Endodermal cell (in vitro differentiated cells): ENCODE data around the gene TRABD2B. TPM values are rescaled to one million over a fixed set of nuclear protein-coding genes. Genes with fewer than 3 reads are reported as not detected.

ENCODE experiments used
- DNase-seq: peaks from one replicate; pipeline ENCODE4 v3.0.0-alpha.2; 2017
- H3K27ac ChIP-seq: 2 replicates; pipeline ENCODE4 v1.5.1; 2013; ENCODE audit warnings: mild to moderate bottlenecking, low read depth, low read length, moderate library complexity
- H3K27me3 ChIP-seq: 2 replicates; pipeline ENCODE4 v1.6.1; 2013; ENCODE audit warnings: mild to moderate bottlenecking, low read length, moderate library complexity; ENCODE audit not compliant: insufficient read depth, control insufficient read depth, poor library complexity, severe bottlenecking
- H3K36me3 ChIP-seq: 2 replicates; pipeline ENCODE4 v1.7.0; 2013; ENCODE audit warnings: mild to moderate bottlenecking, low read length, moderate library complexity; ENCODE audit not compliant: control insufficient read depth, insufficient read depth
- H3K4me1 ChIP-seq: one replicate; pipeline ENCODE4 v1.7.0; 2013; ENCODE audit warnings: low read length; ENCODE audit not compliant: control insufficient read depth, insufficient read depth
- H3K4me3 ChIP-seq: 2 replicates; pipeline ENCODE4 v1.5.1; 2013; ENCODE audit warnings: mild to moderate bottlenecking, low read length, moderate library complexity
- H3K9ac ChIP-seq: 2 replicates; pipeline ENCODE4 v1.6.1; 2013; ENCODE audit warnings: mild to moderate bottlenecking, low read length, moderate library complexity; ENCODE audit not compliant: poor library complexity, severe bottlenecking; ENCODE audit errors: extremely low read depth
- H3K9me3 ChIP-seq: 2 replicates; pipeline ENCODE4 v1.6.1; 2013; ENCODE audit warnings: mild to moderate bottlenecking, low read length, moderate library complexity; ENCODE audit not compliant: control insufficient read depth
- H3K27ac Mint-ChIP-seq: 2 replicates; pipeline ENCODE4 v1.8.0; 2020; ENCODE audit warnings: mixed read lengths
- H3K27me3 Mint-ChIP-seq: 2 replicates; pipeline ENCODE4 v1.8.0; 2021; ENCODE audit warnings: mild to moderate bottlenecking, mixed read lengths; ENCODE audit not compliant: insufficient read depth
- H3K36me3 Mint-ChIP-seq: 2 replicates; pipeline ENCODE4 v1.8.0; 2020; ENCODE audit warnings: low read depth, mixed read lengths
- H3K4me1 Mint-ChIP-seq: 2 replicates; pipeline ENCODE4 v1.8.0; 2020; ENCODE audit warnings: mixed read lengths
- H3K4me3 Mint-ChIP-seq: 2 replicates; pipeline ENCODE4 v1.8.0; 2020; ENCODE audit warnings: mild to moderate bottlenecking, moderate library complexity, mixed read lengths
- H3K9me3 Mint-ChIP-seq: 2 replicates; pipeline ENCODE4 v1.8.0; 2020; ENCODE audit warnings: mild to moderate bottlenecking, mixed read lengths
- CTCF ChIP-seq: fragments of 200-600 bp; sonication (generic); conservative IDR thresholded peaks from 2 replicates; pipeline ENCODE4 v1.5.0; 2021; ENCODE audit warnings: antibody characterized with exemption, mild to moderate bottlenecking
- WGBS, 2 experiments: methylation state at CpG; one replicate each; pipeline versions ENCODE4 v1.1.5 to v1.1.7; 2013; ENCODE audit warnings: missing lambda C conversion rate in 2 of 2, mixed read lengths in 1 of 2; ENCODE audit not compliant: insufficient coverage in 1 of 2, insufficient read length in 1 of 2; 5-methylcytosine and 5-hydroxymethylcytosine counted together
- total RNA-seq, 2 donors: library from RNA; stranded (reverse); fragmentation: NEBNext Ultra II Directional in 1 of 2; extraction: Animal tissue kit (Norgen Biotek cat#: 25700) in 1 of 2; gene quantifications; 2 replicates in 1 of 2; 3 replicates in 1 of 2; pipeline ENCODE4 v1.2.1, GENCODE V29; 2021

The TRABD2B gene
- total RNA-seq, 2 donors from 2014 or later = 24.4 to 28.0 TPM

GRCh38 chr1:47913225-47913823 lies 83.9 kb downstream of the TRABD2B start:
- Mint-ChIP-seq H3K4me3 (no peak overlapping the region), H3K27ac (no peak overlapping the region), H3K9me3 (no peaks in the 10 kb centered on the region), H3K27me3 (no peaks in the 10 kb centered on the region), H3K4me1 (peaks cover 10% of the 10 kb centered on the region), H3K36me3 (peaks cover 2% of the 10 kb centered on the region)
- Histone ChIP-seq H3K27ac (no peak overlapping the region), H3K4me3 (no peak overlapping the region), H3K36me3 (peaks cover 13% of the 10 kb centered on the region), H3K9ac (no peak overlapping the region), H3K4me1 (no peaks in the 10 kb centered on the region), H3K9me3 (no peaks in the 10 kb centered on the region), H3K27me3 (no peaks in the 10 kb centered on the region)
- TF ChIP-seq CTCF = no peak
- no peak for DNase-seq
- 81 to 91% methylated on average over 5 to 10 of the region's 10 CpGs for WGBS, 2 experiments

GRCh38 chr1:47912756-47913155 lies 84.4 kb downstream of the TRABD2B start:
- no peak for DNase-seq
- WGBS, 2 experiments = 50 to 64% methylated on average over 2 to 3 of the region's 4 CpGs
- Histone ChIP-seq H3K4me3 (no peak overlapping the region), H3K9me3 (no peaks in the 10 kb centered on the region), H3K9ac (no peak overlapping the region), H3K36me3 (peaks cover 16% of the 10 kb centered on the region), H3K4me1 (no peaks in the 10 kb centered on the region), H3K27ac (no peak overlapping the region), H3K27me3 (no peaks in the 10 kb centered on the region)
- no peaks in the 10 kb centered on the region for H3K27me3 Mint-ChIP-seq
- no peak for TF ChIP-seq CTCF
- no peaks in the 10 kb centered on the region for H3K9me3 Mint-ChIP-seq
- H3K4me3 Mint-ChIP-seq = no peak overlapping the region
- H3K27ac Mint-ChIP-seq = no peak overlapping the region
- peaks cover 10% of the 10 kb centered on the region for H3K4me1 Mint-ChIP-seq
- peaks cover 2% of the 10 kb centered on the region for H3K36me3 Mint-ChIP-seq

DNA sequence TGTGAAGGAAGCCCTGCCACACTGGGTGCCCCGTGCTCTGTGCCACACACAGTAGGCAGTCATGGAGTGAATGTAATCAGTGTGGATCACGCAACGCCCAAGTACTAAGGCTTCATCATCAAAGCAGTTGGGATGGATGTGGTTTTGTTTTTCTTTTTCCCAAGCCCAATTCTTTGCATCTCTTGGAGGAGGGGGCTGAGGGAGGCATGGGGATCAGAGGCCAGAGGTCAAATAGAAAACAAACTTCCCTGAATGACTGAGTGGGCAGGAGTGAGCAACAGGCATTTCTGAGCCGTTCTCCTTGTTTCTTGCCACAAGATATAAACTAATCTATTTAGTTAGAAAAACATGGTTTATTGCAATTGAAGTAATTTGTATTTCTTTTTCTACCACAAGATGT lies 85.3 kb downstream of the TRABD2B start:
- 72 to 85% methylated on average over 3 of the region's 4 CpGs for WGBS, 2 experiments
- H3K4me1 Mint-ChIP-seq = peaks cover 10% of the 10 kb centered on the region
- H3K27me3 Mint-ChIP-seq = no peaks in the 10 kb centered on the region

More for the DNA sequence above, 85.3 kb downstream of the TRABD2B start:
- Histone ChIP-seq H3K36me3 (peaks cover 17% of the 10 kb centered on the region), H3K9me3 (no peaks in the 10 kb centered on the region), H3K9ac (no peak overlapping the region), H3K27me3 (no peaks in the 10 kb centered on the region), H3K4me3 (no peak overlapping the region), H3K27ac (no peak overlapping the region), H3K4me1 (no peaks in the 10 kb centered on the region)
- no peak for TF ChIP-seq CTCF
- no peak for DNase-seq
- no peak overlapping the region for H3K27ac Mint-ChIP-seq
- H3K9me3 Mint-ChIP-seq = no peaks in the 10 kb centered on the region
- H3K4me3 Mint-ChIP-seq = no peak overlapping the region
- peaks cover 2% of the 10 kb centered on the region for H3K36me3 Mint-ChIP-seq
